ENCODE results near the gene GPR55. TPM values are rescaled to one million over a fixed set of nuclear protein-coding genes. Genes with fewer than 3 reads are reported as not detected.

The GPR55 gene
- total RNA-seq, 2 experiments from 2014 or later, result 7.3 to 7.4 TPM

DNA sequence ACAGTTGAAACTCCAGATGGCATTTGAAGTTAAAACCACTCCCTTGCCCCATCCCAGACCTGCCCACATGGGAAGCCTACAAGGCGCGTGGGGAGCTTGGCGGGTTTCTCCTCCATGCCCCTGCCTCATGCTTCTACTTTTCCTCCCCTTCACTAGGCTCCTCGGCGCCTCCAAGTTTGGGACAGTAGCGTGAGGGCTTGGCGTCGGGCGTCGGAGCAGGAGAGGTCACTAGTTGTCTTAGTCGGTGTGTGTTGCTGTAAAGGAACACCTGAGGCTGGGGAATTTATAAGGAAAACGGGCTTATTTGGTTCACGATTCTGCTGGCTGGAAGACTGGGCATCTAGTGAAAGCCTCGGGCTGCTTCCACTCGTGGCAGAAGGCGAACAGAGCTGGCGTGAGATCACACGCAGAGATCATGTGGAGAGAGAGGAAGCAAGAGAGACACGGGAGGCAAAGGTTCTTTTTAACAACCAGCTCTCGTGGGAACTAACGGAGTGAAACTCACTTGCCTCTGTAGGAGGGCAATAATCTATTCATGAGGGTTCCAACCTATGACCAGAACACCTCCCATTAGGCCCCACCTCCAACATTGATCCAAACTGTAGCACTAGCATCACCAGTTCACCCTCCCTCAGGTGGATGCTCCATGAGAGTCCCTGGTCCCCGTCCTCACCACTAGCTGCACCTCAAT is 35.0 kb downstream of the GPR55 start:
- no peak for DNase-seq
- Mint-ChIP-seq H3K9me3 (no peaks in the 10 kb centered on the region), H3K4me1 (peaks cover 13% of the 10 kb centered on the region), H3K4me3 (no peak overlapping the region), H3K27ac (no peak overlapping the region), H3K27me3 (peaks cover 25% of the 10 kb centered on the region), H3K36me3 (ENCODE audit: low read depth) (no peaks in the 10 kb centered on the region)
- ChIA-PET POLR2A (no interaction called here), CTCF (interaction anchor here (0.9 kb wide), 1 partner anchor 66 kb away, joined by 3 read pairs; no protein-coding TSS in a partner anchor)

DNA sequence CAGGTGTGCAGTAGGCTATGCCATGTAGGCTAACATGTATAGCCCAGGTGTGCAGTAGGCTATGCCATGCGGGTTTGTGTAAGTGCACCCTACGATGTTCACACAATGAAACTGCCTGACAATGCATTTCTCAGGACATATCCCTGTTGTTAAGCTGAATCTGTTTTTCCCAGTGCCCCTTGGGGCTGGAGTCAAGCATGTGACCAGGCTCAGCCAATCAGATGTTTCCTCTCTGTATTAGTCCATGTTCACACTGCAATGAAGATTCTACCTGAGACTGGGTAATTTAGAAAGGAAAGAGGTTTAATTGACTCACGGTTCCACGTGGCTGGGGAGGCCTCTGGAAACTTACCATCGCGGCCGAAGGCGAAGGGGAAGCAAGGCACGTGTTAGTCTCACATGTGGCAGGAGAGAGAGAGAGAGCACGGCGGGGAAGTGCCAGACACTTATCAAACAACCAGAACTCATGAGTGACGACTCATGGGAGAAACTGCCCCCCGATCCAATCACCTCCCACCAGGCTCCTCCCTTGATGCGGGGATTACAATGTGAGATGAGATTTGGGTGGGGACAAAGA is 36.1 kb downstream of the GPR55 start:
- POLR2A ChIA-PET, result no interaction called here
- Mint-ChIP-seq H3K9me3 (no peaks in the 10 kb centered on the region), H3K27me3 (peaks cover 25% of the 10 kb centered on the region), H3K4me1 (peaks cover 6% of the 10 kb centered on the region), H3K4me3 (no peak overlapping the region), H3K36me3 (ENCODE audit: low read depth) (no peaks in the 10 kb centered on the region), H3K27ac (no peak overlapping the region)
- DNase-seq, result no peak
- CTCF ChIA-PET, result interaction anchor here (0.6 to 0.9 kb wide), 3 partner anchors 11 to 155 kb away, joined by 3 to 4 read pairs (median 3); no protein-coding TSS in a partner anchor

DNA sequence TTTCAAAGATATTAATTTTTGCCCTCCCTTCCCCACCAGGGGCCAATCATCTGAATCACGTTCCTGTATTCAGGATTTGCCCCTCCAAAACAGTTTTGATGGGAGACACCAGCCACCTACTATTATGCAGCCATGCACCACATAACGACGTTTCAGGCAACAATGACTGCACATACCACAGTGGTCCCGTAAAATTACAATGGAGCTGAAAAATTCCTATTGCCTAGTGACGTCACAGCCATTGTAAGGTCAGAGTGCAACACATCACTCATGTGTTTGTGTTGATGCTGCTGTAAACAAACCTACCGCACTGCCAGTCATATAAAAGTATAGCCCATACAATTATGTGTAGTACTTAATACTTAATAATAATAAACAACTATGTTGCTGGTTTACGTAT is 37.7 kb downstream of the GPR55 start:
- Mint-ChIP-seq H3K27me3 (peaks cover 25% of the 10 kb centered on the region), H3K4me1 (peaks cover 6% of the 10 kb centered on the region), H3K4me3 (no peak overlapping the region), H3K27ac (no peak overlapping the region), H3K9me3 (no peaks in the 10 kb centered on the region), H3K36me3 (ENCODE audit: low read depth) (no peaks in the 10 kb centered on the region)
- POLR2A ChIA-PET, result no interaction called here
- no peak for DNase-seq
- CTCF ChIA-PET, result no interaction called here

DNA sequence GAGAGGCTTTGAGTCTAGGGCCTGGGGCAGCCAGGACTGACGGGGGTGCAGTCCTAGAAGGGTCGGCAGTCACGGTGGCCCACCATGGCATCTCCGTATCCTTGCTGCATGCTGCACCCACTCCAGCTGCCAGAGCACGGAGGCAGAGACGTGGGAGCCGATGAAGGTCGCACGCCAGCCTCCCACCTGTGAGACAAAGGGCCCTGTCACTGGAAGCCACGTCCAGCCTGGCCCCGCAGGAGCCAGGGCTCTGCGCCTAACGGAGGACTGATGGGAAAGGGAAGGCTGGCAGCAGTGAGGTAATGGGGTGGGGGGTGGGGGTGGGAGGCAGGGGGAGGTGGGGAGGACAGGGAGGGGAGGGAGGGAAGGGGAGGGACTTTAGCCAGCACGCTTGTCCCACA is 38.4 kb downstream of the GPR55 start:
- CTCF ChIA-PET, result no interaction called here

DNA sequence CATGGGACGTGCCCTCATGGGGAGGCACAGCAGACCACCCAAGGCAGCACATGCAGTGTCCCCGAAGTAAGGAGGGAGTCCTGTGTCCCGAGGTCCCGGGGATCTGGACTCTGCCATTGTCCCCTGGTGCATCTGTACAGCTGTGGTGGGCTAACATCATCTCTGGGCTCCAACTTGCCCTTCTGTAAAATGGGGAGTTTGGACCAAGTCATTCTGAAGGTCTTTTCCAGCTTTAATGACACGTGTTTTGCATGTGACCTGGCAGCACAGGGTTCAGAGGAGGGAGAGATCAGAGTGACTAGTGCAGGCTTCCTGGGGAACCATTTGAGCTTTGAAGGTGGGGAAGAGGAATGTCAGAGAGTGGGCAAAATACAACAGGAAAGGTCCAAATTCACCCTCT is 38.8 kb downstream of the GPR55 start:
- H3K9me3 Mint-ChIP-seq, result no peaks in the 10 kb centered on the region
- H3K27ac Mint-ChIP-seq, result no peak overlapping the region
- peaks cover 24% of the 10 kb centered on the region for H3K27me3 Mint-ChIP-seq
- DNase-seq, result no peak
- POLR2A ChIA-PET, result interaction anchor here (1.3 kb wide), 1 partner anchor 14 kb away, joined by 3 read pairs; no protein-coding TSS in a partner anchor
- no peaks in the 10 kb centered on the region for H3K36me3 Mint-ChIP-seq (ENCODE audit: low read depth)
- no peak overlapping the region for H3K4me3 Mint-ChIP-seq
- CTCF ChIA-PET, result no interaction called here
- peaks cover 6% of the 10 kb centered on the region for H3K4me1 Mint-ChIP-seq

More for the DNA sequence above, 38.4 kb downstream of the GPR55 start:
- Mint-ChIP-seq H3K36me3 (ENCODE audit: low read depth) (no peaks in the 10 kb centered on the region), H3K9me3 (no peaks in the 10 kb centered on the region), H3K4me3 (no peak overlapping the region), H3K4me1 (peaks cover 6% of the 10 kb centered on the region), H3K27ac (no peak overlapping the region), H3K27me3 (peaks cover 28% of the 10 kb centered on the region)
- POLR2A ChIA-PET, result interaction anchor here (1.3 kb wide), 1 partner anchor 14 kb away, joined by 3 read pairs; no protein-coding TSS in a partner anchor
- no peak for DNase-seq

DNA sequence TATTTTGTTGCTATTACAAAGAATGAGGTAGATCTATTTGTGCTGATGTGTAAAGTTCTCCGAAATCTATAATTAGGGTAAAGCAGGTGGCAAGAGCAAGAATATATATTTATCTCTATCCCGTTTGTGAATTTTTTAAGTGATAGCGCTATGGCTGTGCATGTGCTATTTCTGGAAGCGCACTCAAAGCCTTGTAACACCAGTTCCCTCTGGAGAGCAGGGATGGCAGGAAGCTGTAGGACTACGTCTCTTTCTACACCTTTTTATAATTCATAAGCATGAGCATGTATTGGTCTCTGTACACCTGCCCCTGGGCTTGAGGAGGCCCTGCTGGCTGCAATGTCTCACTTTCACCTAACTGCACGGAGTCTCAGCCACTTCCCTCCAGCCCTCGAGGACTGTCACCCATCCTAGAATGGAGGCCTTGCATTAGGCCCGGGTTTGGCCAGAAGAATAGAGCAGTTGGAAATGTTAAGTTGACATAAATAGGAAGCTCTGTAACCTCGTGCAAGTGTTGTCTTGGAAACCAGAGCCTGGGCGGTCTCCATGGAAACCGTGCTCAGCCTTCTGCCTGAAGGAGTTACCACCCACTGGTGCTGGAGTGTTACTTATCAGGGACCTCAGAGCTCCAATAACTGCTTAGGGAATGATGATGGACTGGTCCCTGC is 39.4 kb downstream of the GPR55 start:
- Mint-ChIP-seq H3K36me3 (ENCODE audit: low read depth) (no peaks in the 10 kb centered on the region), H3K4me3 (no peak overlapping the region), H3K4me1 (peaks cover 6% of the 10 kb centered on the region), H3K27ac (no peak overlapping the region), H3K9me3 (no peaks in the 10 kb centered on the region), H3K27me3 (peaks cover 22% of the 10 kb centered on the region)
- POLR2A ChIA-PET, result interaction anchor here (1.3 kb wide), 1 partner anchor 13 kb away, joined by 3 read pairs; no protein-coding TSS in a partner anchor
- CTCF ChIA-PET, result no interaction called here
- DNase-seq, result no peak

DNA sequence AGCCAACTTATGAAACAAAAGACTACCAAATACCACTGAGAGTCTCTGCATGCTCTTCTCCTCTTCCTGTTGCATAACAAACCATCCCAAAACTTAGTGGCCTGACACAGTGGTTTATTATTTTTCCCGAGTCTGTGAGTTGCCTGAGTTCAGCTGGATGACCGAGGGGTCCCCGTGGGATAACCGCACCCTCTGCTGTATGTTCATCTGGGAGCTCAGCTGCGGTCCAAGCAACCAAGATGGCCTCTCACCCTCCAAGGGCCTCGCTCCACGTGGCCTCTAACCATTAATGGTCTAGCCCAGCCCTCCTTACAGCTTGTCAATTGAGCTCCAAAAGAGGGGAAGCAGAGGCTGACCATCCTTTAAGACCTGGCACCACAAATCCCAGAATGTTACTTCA is 43.2 kb downstream of the GPR55 start:
- Mint-ChIP-seq H3K4me3 (no peak overlapping the region), H3K4me1 (peaks cover 20% of the 10 kb centered on the region), H3K36me3 (ENCODE audit: low read depth) (no peaks in the 10 kb centered on the region), H3K27ac (no peak overlapping the region), H3K9me3 (no peaks in the 10 kb centered on the region), H3K27me3 (peaks cover 17% of the 10 kb centered on the region)
- ChIA-PET CTCF (interaction anchor here (0.7 to 0.9 kb wide), 2 partner anchors 106 to 362 kb away, joined by 3 to 4 read pairs; no protein-coding TSS in a partner anchor), POLR2A (no interaction called here)
- DNase-seq, result no peak

DNA sequence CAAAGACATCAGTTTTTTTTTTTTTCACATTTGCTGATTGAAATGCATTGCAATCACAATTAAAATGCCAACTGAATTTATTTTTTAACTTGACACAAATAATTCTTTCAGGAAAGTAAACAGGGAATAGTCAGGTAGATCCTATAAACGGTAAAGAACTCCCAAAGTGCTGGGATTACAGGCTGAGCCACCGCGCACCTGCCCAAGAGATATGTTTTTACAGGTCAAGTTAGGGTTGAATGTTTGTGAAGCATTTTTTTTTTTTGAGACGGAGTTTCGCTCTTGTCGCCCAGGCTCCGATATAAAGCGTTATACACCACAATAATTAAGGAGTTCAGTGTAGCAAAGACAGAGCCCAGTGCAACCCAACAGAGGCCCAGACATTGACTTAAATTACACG is 45.2 kb downstream of the GPR55 start:
- no peak for DNase-seq
- no peak overlapping the region for H3K27ac Mint-ChIP-seq
- ChIA-PET CTCF (no interaction called here), POLR2A (interaction anchor here (2.0 kb wide), 1 partner anchor 105 kb away, joined by 4 read pairs; no protein-coding TSS in a partner anchor)
- peaks cover 22% of the 10 kb centered on the region for H3K4me1 Mint-ChIP-seq
- H3K9me3 Mint-ChIP-seq, result no peaks in the 10 kb centered on the region
- no peak overlapping the region for H3K4me3 Mint-ChIP-seq
- peaks cover 17% of the 10 kb centered on the region for H3K27me3 Mint-ChIP-seq
- no peaks in the 10 kb centered on the region for H3K36me3 Mint-ChIP-seq (ENCODE audit: low read depth)

DNA sequence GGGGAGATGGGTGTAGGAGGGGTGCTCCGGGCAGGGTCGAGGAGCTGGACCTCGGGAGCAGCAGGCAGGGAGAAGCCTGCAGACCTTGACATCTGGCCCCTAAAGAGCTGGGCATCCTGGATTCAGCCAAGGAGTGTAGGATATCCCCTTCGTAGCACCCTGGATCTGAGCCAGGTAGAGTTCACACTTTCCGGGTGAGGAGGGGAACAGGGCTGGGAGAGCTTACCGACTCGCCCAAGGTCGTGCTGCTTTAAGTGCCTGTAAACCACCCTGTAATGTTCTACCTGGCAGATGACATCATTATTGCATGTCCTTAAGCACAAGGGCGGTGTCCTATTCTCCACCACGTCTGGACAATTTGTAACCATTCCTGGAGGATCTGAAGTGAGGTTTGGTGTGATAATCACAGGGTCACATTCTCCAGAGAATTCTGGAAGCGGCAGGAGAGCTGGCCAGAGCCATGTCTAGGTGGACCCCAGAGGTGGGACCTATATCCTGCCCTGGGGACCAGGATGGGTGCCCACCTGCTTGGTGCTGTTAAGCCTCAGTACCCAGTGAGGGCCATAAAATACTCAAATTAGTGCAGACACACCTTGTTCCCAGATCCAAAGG is 45.7 kb downstream of the GPR55 start:
- Mint-ChIP-seq H3K27ac (no peak overlapping the region), H3K27me3 (peaks cover 17% of the 10 kb centered on the region), H3K9me3 (no peaks in the 10 kb centered on the region), H3K36me3 (ENCODE audit: low read depth) (no peaks in the 10 kb centered on the region), H3K4me3 (no peak overlapping the region), H3K4me1 (peaks cover 26% of the 10 kb centered on the region)
- ChIA-PET CTCF (interaction anchor here (1.3 kb wide), 1 partner anchor 174 kb away, joined by 3 read pairs; no protein-coding TSS in a partner anchor), POLR2A (interaction anchor here (0.8 to 2.0 kb wide), 2 partner anchors 15 to 105 kb away, joined by 3 to 4 read pairs; partner anchors contain the start of gene ITM2C)
- DNase-seq, result no peak

DNA sequence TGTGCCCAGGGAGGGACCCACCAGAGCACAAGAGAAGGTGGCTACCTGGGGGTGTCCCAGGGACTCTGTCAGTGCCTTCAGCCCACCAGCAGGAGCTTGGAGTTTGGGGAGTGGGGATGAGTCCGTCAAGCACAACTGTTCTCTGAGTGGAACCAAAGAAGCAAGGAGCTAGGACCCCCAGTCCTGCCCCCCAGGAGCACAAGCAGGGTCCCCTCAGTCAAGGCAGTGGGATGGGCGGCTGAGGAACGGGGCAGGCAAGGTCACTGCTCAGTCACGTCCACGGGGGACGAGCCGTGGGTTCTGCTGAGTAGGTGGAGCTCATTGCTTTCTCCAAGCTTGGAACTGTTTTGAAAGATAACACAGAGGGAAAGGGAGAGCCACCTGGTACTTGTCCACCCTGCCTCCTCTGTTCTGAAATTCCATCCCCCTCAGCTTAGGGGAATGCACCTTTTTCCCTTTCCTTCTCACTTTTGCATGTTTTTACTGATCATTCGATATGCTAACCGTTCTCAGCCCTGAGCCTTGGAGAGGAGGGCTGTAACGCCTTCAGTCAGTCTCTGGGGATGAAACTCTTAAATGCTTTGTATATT is 46.3 kb downstream of the GPR55 start:
- ChIA-PET CTCF (interaction anchor here (0.6 to 2.1 kb wide), 8 partner anchors 10 to 174 kb away, joined by 3 to 7 read pairs (median 3); no protein-coding TSS in a partner anchor), POLR2A (interaction anchor here (0.8 to 2.0 kb wide), 3 partner anchors 13 to 106 kb away, joined by 3 to 4 read pairs (median 3); partner anchors contain the start of gene ITM2C)
- Mint-ChIP-seq H3K4me1 (peaks cover 26% of the 10 kb centered on the region), H3K4me3 (no peak overlapping the region), H3K36me3 (ENCODE audit: low read depth) (no peaks in the 10 kb centered on the region), H3K27ac (no peak overlapping the region), H3K27me3 (peaks cover 12% of the 10 kb centered on the region), H3K9me3 (no peaks in the 10 kb centered on the region)
- no peak for DNase-seq

DNA sequence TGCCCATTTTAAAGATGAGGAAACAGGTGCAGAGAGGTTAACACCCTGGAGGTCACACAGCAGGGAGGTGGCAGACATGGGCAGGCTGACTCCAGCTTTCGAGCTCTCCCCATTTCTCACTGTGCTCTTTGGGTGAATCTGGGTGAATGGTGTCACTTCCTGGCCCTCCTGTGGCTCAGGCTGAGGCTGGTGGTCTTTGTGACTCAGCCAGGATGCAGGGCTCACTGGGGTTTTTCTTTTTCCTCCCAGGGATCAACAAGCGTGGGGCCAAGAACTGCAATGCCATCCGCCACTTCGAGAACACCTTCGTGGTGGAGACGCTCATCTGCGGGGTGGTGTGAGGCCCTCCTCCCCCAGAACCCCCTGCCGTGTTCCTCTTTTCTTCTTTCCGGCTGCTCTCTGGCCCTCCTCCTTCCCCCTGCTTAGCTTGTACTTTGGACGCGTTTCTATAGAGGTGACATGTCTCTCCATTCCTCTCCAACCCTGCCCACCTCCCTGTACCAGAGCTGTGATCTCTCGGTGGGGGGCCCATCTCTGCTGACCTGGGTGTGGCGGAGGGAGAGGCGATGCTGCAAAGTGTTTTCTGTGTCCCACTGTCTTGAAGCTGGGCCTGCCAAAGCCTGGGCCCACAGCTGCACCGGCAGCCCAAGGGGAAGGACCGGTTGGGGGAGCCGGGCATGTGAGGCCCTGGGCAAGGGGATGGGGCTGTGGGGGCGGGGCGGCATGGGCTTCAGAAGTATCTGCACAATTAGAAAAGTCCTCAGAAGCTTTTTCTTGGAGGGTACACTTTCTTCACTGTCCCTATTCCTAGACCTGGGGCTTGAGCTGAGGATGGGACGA is 47.1 kb downstream of the GPR55 start:
- DNase-seq, result peak; percentile 62
- H3K27me3 Mint-ChIP-seq, result peaks cover 9% of the 10 kb centered on the region
- no peak overlapping the region for H3K4me3 Mint-ChIP-seq
- POLR2A ChIA-PET, result interaction anchor here (0.9 to 2.0 kb wide), 4 partner anchors 12 to 175 kb away, joined by 3 to 4 read pairs (median 3); no protein-coding TSS in a partner anchor
- H3K36me3 Mint-ChIP-seq (ENCODE audit: low read depth), result no peaks in the 10 kb centered on the region
- H3K9me3 Mint-ChIP-seq, result no peaks in the 10 kb centered on the region
- H3K27ac Mint-ChIP-seq, result peak overlapping the region; percentile 72
- peaks cover 28% of the 10 kb centered on the region for H3K4me1 Mint-ChIP-seq
- CTCF ChIA-PET, result interaction anchor here (0.6 to 2.1 kb wide), 11 partner anchors 10 to 175 kb away, joined by 3 to 7 read pairs (median 3); partner anchors contain the start of gene ITM2C
